Measurements from ENCODE around the gene FAM53A. TPM values are rescaled to one million over a fixed set of nuclear protein-coding genes. Genes with fewer than 3 reads are reported as not detected.

FAM53A gene
- total and polyA plus RNA-seq, 4 donors = 0.44 to 2.2 (median 0.97) TPM

DNA sequence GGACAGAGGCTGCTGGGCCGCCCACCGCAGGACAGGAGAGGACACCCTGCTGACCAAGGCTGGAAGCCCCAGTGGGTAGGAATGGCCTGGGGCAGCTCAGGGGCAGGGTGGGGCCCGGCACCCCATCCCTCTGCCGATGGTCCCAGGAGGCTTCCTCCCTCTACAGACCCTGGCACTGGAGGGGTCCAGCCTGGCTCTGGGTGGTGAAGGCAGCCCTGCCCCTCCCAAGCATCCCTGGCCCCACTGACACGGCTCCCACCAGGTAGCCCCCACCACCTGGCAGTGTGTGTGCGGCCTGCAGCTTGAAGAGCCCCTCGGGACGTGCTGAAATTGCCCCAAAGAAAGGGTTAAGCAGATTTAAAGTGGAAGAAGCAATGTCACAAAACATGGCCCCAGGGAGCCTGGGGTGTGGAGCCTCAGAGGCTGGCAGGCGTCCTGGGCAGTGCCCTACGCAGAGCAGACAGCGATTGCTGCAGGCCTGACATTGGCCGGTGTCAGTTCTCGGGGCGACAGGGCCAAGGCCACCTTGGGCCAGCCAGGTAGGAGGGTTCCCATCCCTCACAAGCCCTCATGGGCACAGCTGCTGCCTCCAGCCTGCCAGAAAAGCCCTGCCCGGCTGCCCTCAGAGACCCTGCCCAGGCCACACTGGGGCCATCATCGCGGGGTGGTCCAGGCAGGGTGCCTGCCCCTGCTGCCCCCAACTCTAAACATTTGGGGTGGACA, 80.5 kb downstream of the FAM53A start:
- no peak overlapping the region for H3K4me3 ChIP-seq (ENCODE audit: low read depth in 1 of 3, low read length in 3 of 3)
- TF ChIP-seq ATF3 (IDR thresholded peaks at IDR 0.05) = no peak
- TF ChIP-seq HNF4G (IDR thresholded peaks at IDR 0.05) = no peak
- TF ChIP-seq, protein P1, sequence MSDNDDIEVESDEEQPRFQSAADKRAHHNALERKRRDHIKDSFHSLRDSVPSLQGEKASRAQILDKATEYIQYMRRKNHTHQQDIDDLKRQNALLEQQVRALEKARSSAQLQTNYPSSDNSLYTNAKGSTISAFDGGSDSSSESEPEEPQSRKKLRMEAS (IDR thresholded peaks at IDR 0.05) = no peak
- TF ChIP-seq GABPA (IDR thresholded peaks at IDR 0.05 in 1 of 2, conservative IDR thresholded peaks at IDR 0.05 in 1 of 2) = no peak
- TF ChIP-seq RXRA (IDR thresholded peaks at IDR 0.05) = no peak
- no peak for TF ChIP-seq ZBTB33 (IDR thresholded peaks at IDR 0.05)
- TF ChIP-seq NR2F2 (IDR thresholded peaks at IDR 0.05) = no peak
- TF ChIP-seq SP1 (IDR thresholded peaks at IDR 0.05) = no peak
- TF ChIP-seq FOXA1 (IDR thresholded peaks at IDR 0.05) = no peak
- TF ChIP-seq JUND (IDR thresholded peaks at IDR 0.05) = no peak
- TF ChIP-seq CTCF (IDR thresholded peaks at IDR 0.05; ENCODE audit: low read depth, low read length, missing input control) = no peak
- no peak for TF ChIP-seq RAD21 (IDR thresholded peaks at IDR 0.05)
- TF ChIP-seq REST (IDR thresholded peaks at IDR 0.05) = no peak
- TF ChIP-seq YY1 (IDR thresholded peaks at IDR 0.05) = no peak
- no peak for TF ChIP-seq EGR1 (IDR thresholded peaks at IDR 0.05; ENCODE audit: low read depth in 2 of 2)
- no peak for TF ChIP-seq HNF4A (conservative IDR thresholded peaks at IDR 0.05)
- no peak for TF ChIP-seq FOXA2 (IDR thresholded peaks at IDR 0.05)
- TF ChIP-seq TAF1 (conservative IDR thresholded peaks at IDR 0.05) = no peak
- H3K9me3 ChIP-seq (ENCODE audit: control insufficient read depth in 4 of 4, low read length in 3 of 4) = no peaks in the 10 kb centered on the region
- 81% methylated on average over 17 of the region's 17 CpGs for WGBS
- no peaks in the 10 kb centered on the region for H3K4me1 ChIP-seq (ENCODE audit: control insufficient read depth in 4 of 4, insufficient read depth in 4 of 4, low read length in 3 of 4)
- H3K9ac ChIP-seq (ENCODE audit: low read depth in 1 of 2, low read length in 2 of 2) = no peak overlapping the region
- DNase-seq (ENCODE audit: low spot score) = no peak
- H3K27ac ChIP-seq (ENCODE audit: low read depth in 1 of 2, low read length in 2 of 2) = no peak overlapping the region
- H3K36me3 ChIP-seq (ENCODE audit: control insufficient read depth in 4 of 4, insufficient read depth in 3 of 4, low read depth in 1 of 4, low read length in 3 of 4) = no peaks in the 10 kb centered on the region
- H3K27me3 ChIP-seq (ENCODE audit: control insufficient read depth in 4 of 4, insufficient read depth in 4 of 4, low read length in 3 of 4) = peaks cover 0 to 2% (median 0%) of the 10 kb centered on the region in 4 donors
